PC-9 (cell line): ENCODE results near the gene FAM221B.

Experiments used
- CTCF ChIP-seq: fragments of 200-600 bp; sonication (generic); conservative IDR thresholded peaks from 2 replicates; pipeline ENCODE4 v1.6.1; 2017; ENCODE audit warnings: mixed run types, antibody characterized with exemption, mild to moderate bottlenecking, moderate library complexity
- EZH2 ChIP-seq: fragments of 200-600 bp; sonication (generic); IDR thresholded peaks from 2 replicates; pipeline ENCODE4 v1.8.0; 2017; ENCODE audit warnings: antibody characterized with exemption, low read depth

DNA sequence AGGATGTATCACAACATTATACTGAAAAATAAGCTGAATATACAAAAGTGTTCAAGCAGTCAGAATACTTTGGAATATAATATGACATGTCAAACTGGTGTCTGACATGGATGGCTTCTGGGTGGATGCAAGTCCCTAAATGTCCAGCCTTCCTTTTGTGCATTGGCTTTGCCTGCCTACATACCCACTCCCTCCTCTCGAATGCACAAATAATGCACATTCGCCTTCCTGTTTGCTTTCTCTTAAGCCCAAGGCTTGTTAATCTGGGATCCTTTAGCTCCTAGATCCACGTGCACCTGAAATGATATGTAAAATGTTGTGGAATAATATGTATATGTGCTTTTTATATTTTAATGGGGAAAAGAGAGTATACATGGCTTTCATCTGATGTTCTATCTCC is 50.0 kb downstream of the FAM221B start:
- TF ChIP-seq CTCF (no peak), EZH2 (no peak)
